HepG2 (cell line): ENCODE results near the gene LY6G5B. TPM values are rescaled to one million over a fixed set of nuclear protein-coding genes. Genes with fewer than 3 reads are reported as not detected.

Experiments used
- ATF1 ChIP-seq: IDR thresholded peaks from 2 replicates; pipeline ENCODE4 v1.6.1; 2016; ENCODE audit warnings: mild to moderate bottlenecking, control low read depth
- DPF2 ChIP-seq: sonication (generic); formaldehyde crosslinking; IDR thresholded peaks from 2 replicates; pipeline ENCODE4 v1.4.0; 2020; ENCODE audit warnings: mild to moderate bottlenecking, low read depth, missing genetic modification reagents, borderline replicate concordance
- ELF4 ChIP-seq: sonication (generic); formaldehyde crosslinking; IDR thresholded peaks from 2 replicates; pipeline ENCODE4 v1.5.0; 2020; ENCODE audit warnings: missing genetic modification reagents, mild to moderate bottlenecking, moderate library complexity, borderline replicate concordance
- JARID2 ChIP-seq: sonication (generic); formaldehyde crosslinking; IDR thresholded peaks from 2 replicates; pipeline ENCODE4 v1.8.1; 2023; ENCODE audit warnings: missing genetic modification reagents, inconsistent platforms; ENCODE audit not compliant: insufficient replicate concordance
- MED8 ChIP-seq: sonication (generic); formaldehyde crosslinking; IDR thresholded peaks from 2 replicates; pipeline ENCODE4 v1.8.1; 2023; ENCODE audit warnings: mild to moderate bottlenecking, missing genetic modification reagents; ENCODE audit not compliant: insufficient replicate concordance
- MLXIP ChIP-seq: sonication (generic); formaldehyde crosslinking; IDR thresholded peaks from 2 replicates; pipeline ENCODE4 v1.9.0; 2021; ENCODE audit warnings: missing genetic modification reagents, borderline replicate concordance
- SNRNP70 ChIP-seq: fragments of 200-400 bp; formaldehyde crosslinking; IDR thresholded peaks from 2 replicates; pipeline ENCODE4 v1.6.1; 2017; ENCODE audit warnings: mild to moderate bottlenecking, low read depth, low read length, moderate library complexity
- TAF15 ChIP-seq: fragments of 200-400 bp; formaldehyde crosslinking; IDR thresholded peaks from one replicate; pipeline ENCODE4 v1.6.1; 2018; ENCODE audit warnings: mild to moderate bottlenecking, low read depth, low read length; ENCODE audit not compliant: poor library complexity, severe bottlenecking
- ZMAT5 ChIP-seq: sonication (generic); formaldehyde crosslinking; IDR thresholded peaks from 2 replicates; pipeline ENCODE4 v1.5.0; 2020; ENCODE audit warnings: mild to moderate bottlenecking, low read depth, missing genetic modification reagents, borderline replicate concordance
- ZNF263 ChIP-seq: sonication (generic); formaldehyde crosslinking; IDR thresholded peaks from 2 replicates; pipeline ENCODE4 v1.4.0; 2020; ENCODE audit warnings: missing genetic modification reagents
- ZNF605 ChIP-seq: sonication (generic); formaldehyde crosslinking; IDR thresholded peaks from 2 replicates; pipeline ENCODE4 v1.8.0; 2022; ENCODE audit warnings: mild to moderate bottlenecking, missing genetic modification reagents
- ZNF709 ChIP-seq: sonication (generic); formaldehyde crosslinking; IDR thresholded peaks from 2 replicates; pipeline ENCODE4 v1.5.0; 2020; ENCODE audit warnings: mild to moderate bottlenecking, missing genetic modification reagents
- ZNF746 ChIP-seq: sonication (generic); formaldehyde crosslinking; IDR thresholded peaks from 2 replicates; pipeline ENCODE4 v1.8.0; 2022; ENCODE audit warnings: mild to moderate bottlenecking, missing genetic modification reagents
- polyA plus RNA-seq, 8 experiments: library from polyadenylated mRNA; depleted of rRNA in 3 of 8; stranded (reverse) in 7 of 8; unstranded in 1 of 8; fragments of >200 nt; fragmentation: Illumina TruSeq in 4 of 8; extraction: Trizol in 4 of 8; gene quantifications; 2 replicates each; pipeline versions ENCODE4 v1.2.1 to v1.2.3, GENCODE V29; 2011 to 2016; ENCODE audit warnings: low read depth in 4 of 8, missing spikeins in 1 of 8, mixed read lengths in 1 of 8; ENCODE audit not compliant: insufficient read depth in 1 of 8
- total RNA-seq, 5 experiments: library from RNA; depleted of rRNA; stranded (reverse); fragments of >200 nt; fragmentation: Illumina TruSeq; extraction: Trizol; gene quantifications; 2 replicates each; pipeline ENCODE4 v1.2.3, GENCODE V29; 2016; ENCODE audit warnings: low read depth in 1 of 5
- TF ChIP-seq, protein P1 (sequence below): sonication (generic); formaldehyde crosslinking; IDR thresholded peaks from 2 replicates; pipeline ENCODE4 v1.5.0; 2020; ENCODE audit warnings: missing genetic modification reagents
- TF ChIP-seq, protein P2 (sequence below): IDR thresholded peaks from 2 replicates; pipeline ENCODE4 v1.6.1; 2016; ENCODE audit warnings: missing compliant biosample characterization, missing genetic modification reagents, borderline replicate concordance
- TF ChIP-seq, protein P3 (sequence below): sonication (generic); formaldehyde crosslinking; IDR thresholded peaks from 2 replicates; pipeline ENCODE4 v1.9.0; 2021; ENCODE audit warnings: mild to moderate bottlenecking, missing genetic modification reagents

LY6G5B gene
- total and polyA plus RNA-seq, 2 of the 13 experiments (the other 11 are each of a cell fraction or from before 2014, with no cell fraction given) = 7.8 to 15.7 TPM

DNA sequence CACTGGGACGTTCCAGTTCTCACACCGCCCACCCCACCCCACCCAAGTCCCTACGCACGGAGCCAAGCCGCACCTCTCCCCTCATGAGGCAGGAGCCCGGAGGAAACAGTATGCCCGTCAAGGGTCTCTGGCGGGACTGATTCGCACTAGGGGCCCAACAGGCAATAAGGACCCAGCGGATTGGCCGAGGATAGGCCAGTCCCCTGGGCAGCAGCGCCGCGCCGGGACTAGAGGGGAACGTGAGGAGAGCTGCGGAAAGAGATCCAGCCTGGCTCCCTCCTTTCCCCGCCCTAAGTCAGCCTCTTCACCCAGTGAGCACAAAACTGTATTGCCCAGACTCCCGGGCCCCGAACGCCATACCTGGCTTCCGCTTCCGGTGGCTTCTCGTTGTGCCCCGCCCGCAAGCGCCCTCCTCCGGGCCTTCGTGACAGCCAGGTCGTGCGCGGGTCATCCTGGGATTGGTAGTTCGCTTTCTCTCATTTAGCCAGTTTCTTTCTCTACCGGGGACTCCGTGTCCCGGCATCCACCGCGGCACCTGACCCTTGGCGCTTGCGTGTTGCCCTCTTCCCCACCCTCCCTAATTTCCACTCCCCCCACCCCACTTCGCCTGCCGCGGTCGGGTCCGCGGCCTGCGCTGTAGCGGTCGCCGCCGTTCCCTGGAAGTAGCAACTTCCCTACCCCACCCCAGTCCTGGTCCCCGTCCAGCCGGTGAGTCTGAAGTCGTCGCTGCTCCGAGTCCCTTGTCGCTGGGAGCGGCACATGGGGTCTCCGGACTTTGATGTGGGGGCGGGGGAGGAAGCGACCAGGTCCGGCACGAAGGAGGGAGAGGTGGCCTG lies 4.1 kb upstream of the LY6G5B start, which contains the start of gene CSNK2B (continued):
- TF ChIP-seq, protein P1, sequence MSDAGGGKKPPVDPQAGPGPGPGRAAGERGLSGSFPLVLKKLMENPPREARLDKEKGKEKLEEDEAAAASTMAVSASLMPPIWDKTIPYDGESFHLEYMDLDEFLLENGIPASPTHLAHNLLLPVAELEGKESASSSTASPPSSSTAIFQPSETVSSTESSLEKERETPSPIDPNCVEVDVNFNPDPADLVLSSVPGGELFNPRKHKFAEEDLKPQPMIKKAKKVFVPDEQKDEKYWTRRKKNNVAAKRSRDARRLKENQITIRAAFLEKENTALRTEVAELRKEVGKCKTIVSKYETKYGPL (CRISPR knock-in tag) = no peak
- TF ChIP-seq JARID2 (CRISPR knock-in tag) = no peak
- TF ChIP-seq ZNF709 = peak; percentile 67
- no peak for TF ChIP-seq ZMAT5 (CRISPR knock-in tag)
- TF ChIP-seq TAF15 = peak; percentile 84
- TF ChIP-seq DPF2 = no peak
- peak; percentile 89 for TF ChIP-seq ZNF746 (CRISPR knock-in tag)
- TF ChIP-seq ZNF263 (CRISPR knock-in tag) = peak; percentile 55; the same call in 1 of the 2 replicates
- TF ChIP-seq ELF4 = no peak; the same call in 1 of the 2 replicates
- peak; percentile 87 for TF ChIP-seq MED8 (CRISPR knock-in tag)
- no peak for TF ChIP-seq SNRNP70
- TF ChIP-seq, protein P2, sequence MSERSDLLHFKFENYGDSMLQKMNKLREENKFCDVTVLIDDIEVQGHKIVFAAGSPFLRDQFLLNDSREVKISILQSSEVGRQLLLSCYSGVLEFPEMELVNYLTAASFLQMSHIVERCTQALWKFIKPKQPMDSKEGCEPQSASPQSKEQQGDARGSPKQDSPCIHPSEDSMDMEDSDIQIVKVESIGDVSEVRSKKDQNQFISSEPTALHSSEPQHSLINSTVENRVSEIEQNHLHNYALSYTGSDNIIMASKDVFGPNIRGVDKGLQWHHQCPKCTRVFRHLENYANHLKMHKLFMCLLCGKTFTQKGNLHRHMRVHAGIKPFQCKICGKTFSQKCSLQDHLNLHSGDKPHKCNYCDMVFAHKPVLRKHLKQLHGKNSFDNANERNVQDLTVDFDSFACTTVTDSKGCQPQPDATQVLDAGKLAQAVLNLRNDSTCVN (CRISPR knock-in tag) = peak; percentile 56; the same call in 1 of the 2 replicates
- peak; percentile 79; the same call in 1 of the 2 replicates for TF ChIP-seq ATF1 (CRISPR knock-in tag)
- TF ChIP-seq, protein P3, sequence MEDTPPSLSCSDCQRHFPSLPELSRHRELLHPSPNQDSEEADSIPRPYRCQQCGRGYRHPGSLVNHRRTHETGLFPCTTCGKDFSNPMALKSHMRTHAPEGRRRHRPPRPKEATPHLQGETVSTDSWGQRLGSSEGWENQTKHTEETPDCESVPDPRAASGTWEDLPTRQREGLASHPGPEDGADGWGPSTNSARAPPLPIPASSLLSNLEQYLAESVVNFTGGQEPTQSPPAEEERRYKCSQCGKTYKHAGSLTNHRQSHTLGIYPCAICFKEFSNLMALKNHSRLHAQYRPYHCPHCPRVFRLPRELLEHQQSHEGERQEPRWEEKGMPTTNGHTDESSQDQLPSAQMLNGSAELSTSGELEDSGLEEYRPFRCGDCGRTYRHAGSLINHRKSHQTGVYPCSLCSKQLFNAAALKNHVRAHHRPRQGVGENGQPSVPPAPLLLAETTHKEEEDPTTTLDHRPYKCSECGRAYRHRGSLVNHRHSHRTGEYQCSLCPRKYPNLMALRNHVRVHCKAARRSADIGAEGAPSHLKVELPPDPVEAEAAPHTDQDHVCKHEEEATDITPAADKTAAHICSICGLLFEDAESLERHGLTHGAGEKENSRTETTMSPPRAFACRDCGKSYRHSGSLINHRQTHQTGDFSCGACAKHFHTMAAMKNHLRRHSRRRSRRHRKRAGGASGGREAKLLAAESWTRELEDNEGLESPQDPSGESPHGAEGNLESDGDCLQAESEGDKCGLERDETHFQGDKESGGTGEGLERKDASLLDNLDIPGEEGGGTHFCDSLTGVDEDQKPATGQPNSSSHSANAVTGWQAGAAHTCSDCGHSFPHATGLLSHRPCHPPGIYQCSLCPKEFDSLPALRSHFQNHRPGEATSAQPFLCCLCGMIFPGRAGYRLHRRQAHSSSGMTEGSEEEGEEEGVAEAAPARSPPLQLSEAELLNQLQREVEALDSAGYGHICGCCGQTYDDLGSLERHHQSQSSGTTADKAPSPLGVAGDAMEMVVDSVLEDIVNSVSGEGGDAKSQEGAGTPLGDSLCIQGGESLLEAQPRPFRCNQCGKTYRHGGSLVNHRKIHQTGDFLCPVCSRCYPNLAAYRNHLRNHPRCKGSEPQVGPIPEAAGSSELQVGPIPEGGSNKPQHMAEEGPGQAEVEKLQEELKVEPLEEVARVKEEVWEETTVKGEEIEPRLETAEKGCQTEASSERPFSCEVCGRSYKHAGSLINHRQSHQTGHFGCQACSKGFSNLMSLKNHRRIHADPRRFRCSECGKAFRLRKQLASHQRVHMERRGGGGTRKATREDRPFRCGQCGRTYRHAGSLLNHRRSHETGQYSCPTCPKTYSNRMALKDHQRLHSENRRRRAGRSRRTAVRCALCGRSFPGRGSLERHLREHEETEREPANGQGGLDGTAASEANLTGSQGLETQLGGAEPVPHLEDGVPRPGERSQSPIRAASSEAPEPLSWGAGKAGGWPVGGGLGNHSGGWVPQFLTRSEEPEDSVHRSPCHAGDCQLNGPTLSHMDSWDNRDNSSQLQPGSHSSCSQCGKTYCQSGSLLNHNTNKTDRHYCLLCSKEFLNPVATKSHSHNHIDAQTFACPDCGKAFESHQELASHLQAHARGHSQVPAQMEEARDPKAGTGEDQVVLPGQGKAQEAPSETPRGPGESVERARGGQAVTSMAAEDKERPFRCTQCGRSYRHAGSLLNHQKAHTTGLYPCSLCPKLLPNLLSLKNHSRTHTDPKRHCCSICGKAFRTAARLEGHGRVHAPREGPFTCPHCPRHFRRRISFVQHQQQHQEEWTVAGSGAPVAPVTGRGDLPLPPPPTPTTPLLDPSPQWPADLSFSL (CRISPR knock-in tag) = 0 out of 2 replicates have a peak, but pooled peaks have one; percentile 49
- TF ChIP-seq MLXIP (CRISPR knock-in tag) = no peak
- TF ChIP-seq ZNF605 (CRISPR knock-in tag) = no peak; the same call in 1 of the 2 replicates
